ENCODE measurements around the gene BTNL9.
"Not testable (repeated sequence)": the region's sequence is repeated elsewhere in the genome, so short reads cannot be mapped to it uniquely, and the experiment has no call there.

The BTNL9 gene

DNA sequence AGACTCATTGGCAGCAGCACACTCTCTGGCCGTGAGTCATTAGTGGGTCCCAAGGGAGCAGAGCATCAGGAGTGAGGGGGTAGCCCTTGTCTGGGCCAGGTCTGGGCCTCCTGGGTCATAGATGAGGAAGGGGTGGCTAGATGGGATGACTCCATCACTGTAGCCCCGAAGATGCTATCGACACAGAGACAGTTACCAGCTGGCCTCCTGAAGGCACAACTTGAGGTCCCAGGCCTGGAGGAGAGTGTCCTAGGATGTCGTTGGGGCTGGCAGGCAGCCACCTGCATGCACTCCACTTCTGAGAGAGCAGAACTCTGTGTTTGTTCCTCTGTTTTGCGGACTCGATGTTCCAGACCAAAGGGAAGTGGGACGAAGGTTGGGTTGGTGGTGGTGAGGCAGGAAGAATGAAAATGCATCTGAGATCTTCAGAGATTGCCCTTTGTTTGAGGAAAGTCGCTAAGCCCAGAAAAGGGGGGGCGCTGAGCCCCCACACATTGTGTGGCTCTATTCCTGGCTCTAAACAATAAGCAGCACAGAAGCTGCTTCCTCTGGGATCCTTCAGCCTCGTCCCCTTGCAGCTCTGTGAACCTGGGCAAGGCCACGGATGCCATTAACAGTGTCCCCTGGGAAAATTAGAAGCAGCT is 4.7 kb downstream of the BTNL9 start:
- peaks cover 6% of the 10 kb centered on the region for H3K27me3 ChIP-seq (ENCODE audit: insufficient read depth, poor library complexity, severe bottlenecking)
- no peak overlapping the region for H3K27ac ChIP-seq (replicated peaks)
- TF ChIP-seq GABPA (IDR thresholded peaks at IDR 0.05; ENCODE audit: low read depth), result no peak
- TF ChIP-seq SPI1 (IDR thresholded peaks at IDR 0.05; ENCODE audit: borderline replicate concordance, low read depth), result no peak
- no peak for TF ChIP-seq POLR2AphosphoS5 (IDR thresholded peaks at IDR 0.05; ENCODE audit: low read depth)
- TF ChIP-seq, protein P1, sequence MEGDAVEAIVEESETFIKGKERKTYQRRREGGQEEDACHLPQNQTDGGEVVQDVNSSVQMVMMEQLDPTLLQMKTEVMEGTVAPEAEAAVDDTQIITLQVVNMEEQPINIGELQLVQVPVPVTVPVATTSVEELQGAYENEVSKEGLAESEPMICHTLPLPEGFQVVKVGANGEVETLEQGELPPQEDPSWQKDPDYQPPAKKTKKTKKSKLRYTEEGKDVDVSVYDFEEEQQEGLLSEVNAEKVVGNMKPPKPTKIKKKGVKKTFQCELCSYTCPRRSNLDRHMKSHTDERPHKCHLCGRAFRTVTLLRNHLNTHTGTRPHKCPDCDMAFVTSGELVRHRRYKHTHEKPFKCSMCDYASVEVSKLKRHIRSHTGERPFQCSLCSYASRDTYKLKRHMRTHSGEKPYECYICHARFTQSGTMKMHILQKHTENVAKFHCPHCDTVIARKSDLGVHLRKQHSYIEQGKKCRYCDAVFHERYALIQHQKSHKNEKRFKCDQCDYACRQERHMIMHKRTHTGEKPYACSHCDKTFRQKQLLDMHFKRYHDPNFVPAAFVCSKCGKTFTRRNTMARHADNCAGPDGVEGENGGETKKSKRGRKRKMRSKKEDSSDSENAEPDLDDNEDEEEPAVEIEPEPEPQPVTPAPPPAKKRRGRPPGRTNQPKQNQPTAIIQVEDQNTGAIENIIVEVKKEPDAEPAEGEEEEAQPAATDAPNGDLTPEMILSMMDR (IDR thresholded peaks at IDR 0.05; ENCODE audit: insufficient read depth, low read length), result no peak
- TF ChIP-seq, protein P2, sequence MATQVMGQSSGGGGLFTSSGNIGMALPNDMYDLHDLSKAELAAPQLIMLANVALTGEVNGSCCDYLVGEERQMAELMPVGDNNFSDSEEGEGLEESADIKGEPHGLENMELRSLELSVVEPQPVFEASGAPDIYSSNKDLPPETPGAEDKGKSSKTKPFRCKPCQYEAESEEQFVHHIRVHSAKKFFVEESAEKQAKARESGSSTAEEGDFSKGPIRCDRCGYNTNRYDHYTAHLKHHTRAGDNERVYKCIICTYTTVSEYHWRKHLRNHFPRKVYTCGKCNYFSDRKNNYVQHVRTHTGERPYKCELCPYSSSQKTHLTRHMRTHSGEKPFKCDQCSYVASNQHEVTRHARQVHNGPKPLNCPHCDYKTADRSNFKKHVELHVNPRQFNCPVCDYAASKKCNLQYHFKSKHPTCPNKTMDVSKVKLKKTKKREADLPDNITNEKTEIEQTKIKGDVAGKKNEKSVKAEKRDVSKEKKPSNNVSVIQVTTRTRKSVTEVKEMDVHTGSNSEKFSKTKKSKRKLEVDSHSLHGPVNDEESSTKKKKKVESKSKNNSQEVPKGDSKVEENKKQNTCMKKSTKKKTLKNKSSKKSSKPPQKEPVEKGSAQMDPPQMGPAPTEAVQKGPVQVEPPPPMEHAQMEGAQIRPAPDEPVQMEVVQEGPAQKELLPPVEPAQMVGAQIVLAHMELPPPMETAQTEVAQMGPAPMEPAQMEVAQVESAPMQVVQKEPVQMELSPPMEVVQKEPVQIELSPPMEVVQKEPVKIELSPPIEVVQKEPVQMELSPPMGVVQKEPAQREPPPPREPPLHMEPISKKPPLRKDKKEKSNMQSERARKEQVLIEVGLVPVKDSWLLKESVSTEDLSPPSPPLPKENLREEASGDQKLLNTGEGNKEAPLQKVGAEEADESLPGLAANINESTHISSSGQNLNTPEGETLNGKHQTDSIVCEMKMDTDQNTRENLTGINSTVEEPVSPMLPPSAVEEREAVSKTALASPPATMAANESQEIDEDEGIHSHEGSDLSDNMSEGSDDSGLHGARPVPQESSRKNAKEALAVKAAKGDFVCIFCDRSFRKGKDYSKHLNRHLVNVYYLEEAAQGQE (IDR thresholded peaks at IDR 0.05; ENCODE audit: insufficient replicate concordance, low read depth), result no peak
- no peak overlapping the region for H3K4me3 ChIP-seq (replicated peaks; ENCODE audit: insufficient read depth, low read length)
- DNase-seq (ENCODE audit: low read depth in 1 of 2, low spot score in 1 of 2), result no peak

DNA sequence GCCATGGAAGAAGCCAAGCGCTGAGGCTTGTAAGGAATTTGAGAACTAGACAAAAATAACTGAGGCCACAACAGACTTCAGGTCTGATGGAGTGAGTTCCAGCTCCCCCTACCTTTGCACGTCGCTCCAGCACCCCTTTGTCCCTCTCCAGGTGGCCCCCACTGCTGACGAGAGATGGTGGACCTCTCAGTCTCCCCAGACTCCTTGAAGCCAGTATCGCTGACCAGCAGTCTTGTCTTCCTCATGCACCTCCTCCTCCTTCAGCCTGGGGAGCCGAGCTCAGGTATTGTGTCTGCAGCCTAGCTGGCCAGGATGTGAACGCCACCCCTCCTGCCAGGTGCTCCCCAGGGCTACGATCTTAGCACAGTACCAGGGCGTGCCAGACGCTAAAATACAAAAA is 5.2 kb downstream of the BTNL9 start:
- H3K27ac ChIP-seq (replicated peaks), result no peak overlapping the region
- peaks cover 6% of the 10 kb centered on the region for H3K27me3 ChIP-seq (ENCODE audit: insufficient read depth, poor library complexity, severe bottlenecking)
- DNase-seq (ENCODE audit: low read depth in 1 of 2, low spot score in 1 of 2), result no peak
- TF ChIP-seq POLR2AphosphoS5 (IDR thresholded peaks at IDR 0.05; ENCODE audit: low read depth) (no peak), GABPA (IDR thresholded peaks at IDR 0.05; ENCODE audit: low read depth) (no peak), SPI1 (IDR thresholded peaks at IDR 0.05; ENCODE audit: borderline replicate concordance, low read depth) (no peak)
- TF ChIP-seq, protein P1 (IDR thresholded peaks at IDR 0.05; ENCODE audit: insufficient read depth, low read length), result no peak
- TF ChIP-seq, protein P2 (IDR thresholded peaks at IDR 0.05; ENCODE audit: insufficient replicate concordance, low read depth), result no peak
- no peak overlapping the region for H3K4me3 ChIP-seq (replicated peaks; ENCODE audit: insufficient read depth, low read length)

DNA sequence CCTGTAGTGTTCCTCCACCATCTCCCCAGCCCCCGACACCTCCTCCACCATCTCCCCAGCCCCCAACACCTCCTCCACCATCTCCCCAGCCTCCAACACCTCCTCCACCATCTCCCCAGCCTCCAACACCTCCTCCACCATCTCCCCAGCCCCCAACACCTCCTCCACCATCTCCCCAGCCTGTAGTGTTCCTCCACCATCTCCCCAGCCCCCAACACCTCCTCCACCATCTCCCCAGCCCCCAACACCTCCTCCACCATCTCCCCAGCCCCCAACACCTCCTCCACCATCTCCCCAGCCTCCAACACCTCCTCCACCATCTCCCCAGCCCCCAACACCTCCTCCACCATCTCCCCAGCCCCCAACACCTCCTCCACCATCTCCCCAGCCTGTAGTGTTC is 5.8 kb downstream of the BTNL9 start:
- not testable (repeated sequence) for DNase-seq (ENCODE audit: low read depth in 1 of 2, low spot score in 1 of 2); H3K4me3 ChIP-seq (replicated peaks; ENCODE audit: insufficient read depth, low read length); H3K27ac ChIP-seq (replicated peaks); H3K27me3 ChIP-seq (ENCODE audit: insufficient read depth, poor library complexity, severe bottlenecking)

DNA sequence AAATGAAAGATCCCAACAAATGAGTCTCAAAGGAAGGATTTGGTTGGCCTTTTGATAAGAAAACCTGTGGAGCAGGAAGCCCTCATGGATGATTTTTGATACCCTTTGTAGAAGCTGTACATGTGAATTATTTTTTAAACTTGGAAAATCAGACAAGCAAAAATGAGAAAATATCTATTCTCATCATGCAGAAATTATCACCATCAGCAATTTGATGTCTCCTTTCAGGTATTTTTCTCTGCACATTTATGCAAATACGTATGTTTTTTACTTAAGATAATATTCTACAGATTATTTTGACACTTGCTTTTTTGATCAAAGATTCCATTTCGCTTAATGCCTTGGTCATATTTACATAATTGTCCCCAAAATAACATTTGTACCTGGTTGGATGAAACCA is 7.2 kb downstream of the BTNL9 start:
- peaks cover 13% of the 10 kb centered on the region for H3K27me3 ChIP-seq (ENCODE audit: insufficient read depth, poor library complexity, severe bottlenecking)
- H3K4me3 ChIP-seq (replicated peaks; ENCODE audit: insufficient read depth, low read length), result no peak overlapping the region
- TF ChIP-seq GABPA (IDR thresholded peaks at IDR 0.05; ENCODE audit: low read depth), result no peak
- TF ChIP-seq SPI1 (IDR thresholded peaks at IDR 0.05; ENCODE audit: borderline replicate concordance, low read depth), result no peak
- no peak for TF ChIP-seq POLR2AphosphoS5 (IDR thresholded peaks at IDR 0.05; ENCODE audit: low read depth)
- TF ChIP-seq, protein P1 (IDR thresholded peaks at IDR 0.05; ENCODE audit: insufficient read depth, low read length), result no peak
- TF ChIP-seq, protein P2 (IDR thresholded peaks at IDR 0.05; ENCODE audit: insufficient replicate concordance, low read depth), result no peak
- no peak for DNase-seq (ENCODE audit: low read depth in 1 of 2, low spot score in 1 of 2)
- H3K27ac ChIP-seq (replicated peaks), result no peak overlapping the region

Measured in HL-60 (cell line).